H1 (cell line): ENCODE results near the gene TNIK. TPM values are rescaled to one million over a fixed set of nuclear protein-coding genes. Genes with fewer than 3 reads are reported as not detected.

Source experiments
- SUZ12 ChIP-seq: fragments of 200-600 bp; sonication (generic); IDR thresholded peaks from 2 replicates; pipeline ENCODE4 v1.6.1; 2012; ENCODE audit warnings: mild to moderate bottlenecking, inconsistent platforms, low read length, moderate library complexity, mixed read lengths
- polyA plus RNA-seq, 7 experiments: library from polyadenylated mRNA; depleted of rRNA in 3 of 7; stranded (reverse) in 5 of 7; unstranded in 2 of 7; fragments of >200 nt in 5 of 7; fragments of 200-250 nt in 2 of 7; gene quantifications; 1 replicate in 5 of 7; 2 replicates in 1 of 7; 4 replicates in 1 of 7; pipeline versions ENCODE4 v1.2.1 to v1.2.3, GENCODE V29; 2011 to 2013; ENCODE audit warnings: missing spikeins in 2 of 7, mixed read lengths in 2 of 7
- total RNA-seq: library from RNA; stranded (reverse); fragmentation: NEBNext Ultra II Directional; extraction: Animal tissue kit (Norgen Biotek cat#: 25700); gene quantifications from 2 replicates; pipeline ENCODE4 v1.2.1, GENCODE V29; 2021

Gene TNIK
- total and polyA plus RNA-seq, 2 of the 8 experiments (the other 6 are each of a cell fraction or from before 2014, with no cell fraction given), result 7.4 to 42.0 TPM

DNA sequence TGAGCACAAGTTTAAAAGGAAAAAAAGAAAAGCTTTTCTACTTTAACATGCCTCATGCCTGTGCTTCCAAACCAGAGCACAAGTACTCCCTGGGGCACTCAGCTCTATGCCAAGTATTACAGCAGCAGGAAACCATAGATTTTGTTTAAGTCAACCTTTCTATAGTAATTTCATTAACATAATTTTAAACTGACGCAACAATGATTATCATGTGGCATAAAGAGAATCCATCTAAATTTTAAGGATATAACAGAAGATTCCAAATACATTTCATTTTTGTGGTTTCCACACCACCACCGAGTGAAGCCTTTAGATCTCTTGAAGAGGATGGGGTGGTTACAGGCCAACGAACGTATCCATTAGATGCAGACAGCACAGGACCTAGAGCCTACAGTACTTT is 112.1 kb downstream of the TNIK start (continued):
- no peak for TF ChIP-seq SUZ12
- TF ChIP-seq, all 59 proteins: peak for 0
